Measurements from ENCODE around the gene DUSP3. TPM values are rescaled to one million over a fixed set of nuclear protein-coding genes. Genes with fewer than 3 reads are reported as not detected.

DUSP3 gene
- total and polyA plus RNA-seq, 2 donors (not counting 1 experiment from before 2014, with no cell fraction given), result 8.9 to 18.2 TPM

GRCh38 chr17:43817826-43818225 is 39.0 kb upstream of the DUSP3 start:
- Histone ChIP-seq H3K4me1 (ENCODE audit: control insufficient read depth in 2 of 2, insufficient read depth in 2 of 2, low read length in 2 of 2) (no peaks in the 10 kb centered on the region), H4K20me1 (ENCODE audit: control insufficient read depth, insufficient read depth, low read length, poor library complexity, severe bottlenecking) (no peaks in the 10 kb centered on the region), H3K79me2 (ENCODE audit: control insufficient read depth, insufficient read depth, low read length) (no peaks in the 10 kb centered on the region), H2AFZ (ENCODE audit: insufficient read depth, low read depth, low read length, poor library complexity, severe bottlenecking) (no peak overlapping the region), H3K4me2 (replicated peaks; ENCODE audit: low read depth, low read length, poor library complexity, severe bottlenecking) (no peak overlapping the region), H3K4me3 (ENCODE audit: control extremely low read depth in 1 of 5, extremely low read depth in 1 of 5, insufficient read depth in 1 of 5, low read depth in 2 of 5, low read length in 4 of 5) (no peak overlapping the region), H3K9ac (ENCODE audit: low read length) (no peak overlapping the region), H3K36me3 (replicated peaks in 1 of 2; ENCODE audit: control extremely low read depth in 1 of 2, control insufficient read depth in 1 of 2, extremely low read depth in 1 of 2, insufficient read depth in 2 of 2, low read length in 1 of 2) (no peaks in the 10 kb centered on the region), H3K27ac (ENCODE audit: low read length in 2 of 2) (no peak overlapping the region), H3K27me3 (replicated peaks in 1 of 4; ENCODE audit: control extremely low read depth in 1 of 4, control insufficient read depth in 3 of 4, insufficient read depth in 4 of 4, low read length in 3 of 4) (peaks cover 0 to 11% (median 0%) of the 10 kb centered on the region in 4 experiments), H3K9me3 (ENCODE audit: control extremely low read depth in 1 of 3, control insufficient read depth in 2 of 3, insufficient read depth in 1 of 3, low read length in 2 of 3) (no peaks in the 10 kb centered on the region)
- Mint-ChIP-seq H3K27ac (no peak overlapping the region), H3K27me3 (peaks cover 16% of the 10 kb centered on the region), H3K4me3 (no peak overlapping the region), H3K4me1 (no peaks in the 10 kb centered on the region), H3K9me3 (ENCODE audit: insufficient read depth) (no peaks in the 10 kb centered on the region)
- intact Hi-C loops (cut with micrococcal nuclease), result no loop called here
- DNase-seq, result no peak
- ChIA-PET POLR2A (interaction anchor here (0.6 kb wide), 1 partner anchor 938 kb away, joined by 6 read pairs; no protein-coding TSS in a partner anchor), CTCF (interaction anchor here (0.6 to 1.9 kb wide), 2 partner anchors 29 to 1343 kb away, joined by 3 to 5 read pairs; partner anchors contain the start of gene CD300LG)
- no peak for ATAC-seq (ENCODE audit: low read depth)
- WGBS (ENCODE audit: insufficient coverage), result 92% methylated on average over 9 of the region's 9 CpGs
- TF ChIP-seq EZH2 (IDR thresholded peaks at IDR 0.05; ENCODE audit: borderline replicate concordance, insufficient read depth, low read depth, low read length, poor library complexity, severe bottlenecking) (no peak), CTCF (IDR thresholded peaks at IDR 0.05) (no peak)

DNA sequence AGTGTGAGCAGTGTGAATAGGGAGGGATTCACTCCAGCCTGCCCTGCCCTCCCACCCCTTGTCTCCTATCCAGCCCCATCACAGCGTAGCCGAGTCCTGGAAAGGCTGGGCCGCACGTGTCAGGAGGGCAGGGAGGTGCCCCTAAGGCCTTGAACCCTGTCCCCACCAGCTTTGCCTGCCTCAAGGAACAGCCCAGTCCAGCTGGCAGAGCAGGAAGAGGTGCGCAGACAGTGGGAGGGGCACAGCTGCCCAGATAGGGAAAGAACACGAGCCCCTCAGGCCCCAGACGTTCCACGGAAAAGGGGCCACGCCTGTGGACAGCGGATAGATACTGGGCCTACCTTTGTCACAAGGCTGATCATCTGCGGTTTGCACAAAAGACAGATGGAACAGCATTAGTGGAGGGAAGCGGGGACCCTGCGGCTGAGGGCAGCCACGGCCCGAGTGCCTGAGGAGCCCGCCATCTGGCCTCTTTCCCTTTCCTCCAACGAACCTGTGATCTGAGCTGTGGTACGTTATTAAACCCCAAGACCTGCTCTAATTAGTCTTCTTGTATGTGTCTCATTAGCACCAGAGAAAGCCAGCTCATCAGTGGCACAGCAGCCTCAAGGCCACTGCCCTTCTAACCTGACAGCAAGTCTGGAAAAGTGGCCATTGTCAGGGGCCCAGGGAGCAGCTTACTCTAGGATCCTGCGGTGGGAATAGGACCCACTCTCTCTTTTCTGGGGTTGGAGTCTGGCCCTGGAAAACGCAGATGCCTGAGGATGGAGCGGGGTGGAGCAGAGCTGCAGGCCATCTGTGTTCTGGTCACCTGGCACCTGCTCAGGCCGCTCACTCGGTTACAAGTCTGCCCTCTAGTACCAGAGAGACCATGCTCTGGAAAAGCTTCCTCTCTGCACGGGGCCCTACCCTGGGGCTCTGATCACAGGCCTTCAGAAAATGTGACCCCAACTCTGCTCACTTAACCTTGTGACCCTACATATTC is 37.9 kb upstream of the DUSP3 start:
- no peak overlapping the region for H3K4me2 ChIP-seq (replicated peaks; ENCODE audit: low read depth, low read length, poor library complexity, severe bottlenecking)
- ATAC-seq (ENCODE audit: low read depth) (no peak), DNase-seq (no peak)
- H4K20me1 ChIP-seq (ENCODE audit: control insufficient read depth, insufficient read depth, low read length, poor library complexity, severe bottlenecking), result no peaks in the 10 kb centered on the region
- no peak overlapping the region for H3K27ac ChIP-seq (ENCODE audit: low read length in 2 of 2)
- no peak for TF ChIP-seq CTCF (IDR thresholded peaks at IDR 0.05)
- no peak for TF ChIP-seq EZH2 (IDR thresholded peaks at IDR 0.05; ENCODE audit: borderline replicate concordance, insufficient read depth, low read depth, low read length, poor library complexity, severe bottlenecking)
- no peak overlapping the region for H3K9ac ChIP-seq (ENCODE audit: low read length)
- ChIA-PET POLR2A (no interaction called here), CTCF (no interaction called here)
- intact Hi-C loops (cut with micrococcal nuclease), result no loop called here
- WGBS (ENCODE audit: insufficient coverage), result 94% methylated on average over 22 of the region's 24 CpGs
- no peaks in the 10 kb centered on the region for H3K36me3 ChIP-seq (replicated peaks in 1 of 2; ENCODE audit: control extremely low read depth in 1 of 2, control insufficient read depth in 1 of 2, extremely low read depth in 1 of 2, insufficient read depth in 2 of 2, low read length in 1 of 2)
- H3K4me3 Mint-ChIP-seq, result no peak overlapping the region
- H3K9me3 ChIP-seq (ENCODE audit: control extremely low read depth in 1 of 3, control insufficient read depth in 2 of 3, insufficient read depth in 1 of 3, low read length in 2 of 3), result no peaks in the 10 kb centered on the region
- peaks cover 0 to 11% (median 0%) of the 10 kb centered on the region in 4 experiments for H3K27me3 ChIP-seq (replicated peaks in 1 of 4; ENCODE audit: control extremely low read depth in 1 of 4, control insufficient read depth in 3 of 4, insufficient read depth in 4 of 4, low read length in 3 of 4)
- no peaks in the 10 kb centered on the region for H3K4me1 ChIP-seq (ENCODE audit: control insufficient read depth in 2 of 2, insufficient read depth in 2 of 2, low read length in 2 of 2)
- no peaks in the 10 kb centered on the region for H3K79me2 ChIP-seq (ENCODE audit: control insufficient read depth, insufficient read depth, low read length)
- no peak overlapping the region for H3K27ac Mint-ChIP-seq
- no peak overlapping the region for H2AFZ ChIP-seq (ENCODE audit: insufficient read depth, low read depth, low read length, poor library complexity, severe bottlenecking)
- H3K4me3 ChIP-seq (ENCODE audit: control extremely low read depth in 1 of 5, extremely low read depth in 1 of 5, insufficient read depth in 1 of 5, low read depth in 2 of 5, low read length in 4 of 5), result no peak overlapping the region
- no peaks in the 10 kb centered on the region for H3K9me3 Mint-ChIP-seq (ENCODE audit: insufficient read depth)
- H3K27me3 Mint-ChIP-seq, result peaks cover 23% of the 10 kb centered on the region
- H3K4me1 Mint-ChIP-seq, result no peaks in the 10 kb centered on the region
